GM18502 (cell line): ENCODE data around the gene ATG2A.
"Not testable (repeated sequence)": the region's sequence is repeated elsewhere in the genome, so short reads cannot be mapped to it uniquely, and the experiment has no call there.

Experiments used
- ATAC-seq: cut with Tn5 transposase; IDR thresholded peaks from one replicate; pipeline ENCODE4 v1.9.1; 2021; ENCODE audit warnings: mild to moderate bottlenecking; ENCODE audit not compliant: unreplicated experiment, poor library complexity

ATG2A gene

GRCh38 chr11:64845776-64846129 is 71.3 kb downstream of the ATG2A start:
- ATAC-seq, result not testable (repeated sequence)

GRCh38 chr11:64845129-64845775 is 71.8 kb downstream of the ATG2A start:
- ATAC-seq, result no peak
